HepG2 (cell line): ENCODE results near the gene SS18L1. TPM values are rescaled to one million over a fixed set of nuclear protein-coding genes. Genes with fewer than 3 reads are reported as not detected.

Experiments used
- ARNTL ChIP-seq: sonication (generic); formaldehyde crosslinking; IDR thresholded peaks from 2 replicates; pipeline ENCODE4 v1.4.0; 2020; ENCODE audit warnings: mild to moderate bottlenecking, missing genetic modification reagents
- CTCF ChIP-seq: sonication (generic); formaldehyde crosslinking; IDR thresholded peaks from 2 replicates; pipeline ENCODE4 v1.5.0; 2020; ENCODE audit warnings: mild to moderate bottlenecking, missing genetic modification reagents, moderate library complexity
- GATAD2A ChIP-seq: IDR thresholded peaks from 2 replicates; pipeline ENCODE4 v1.6.1; 2016
- KMT2A ChIP-seq: sonication (generic); formaldehyde crosslinking; IDR thresholded peaks from 2 replicates; pipeline ENCODE4 v1.4.0; 2020; ENCODE audit warnings: missing genetic modification reagents
- MIXL1 ChIP-seq: IDR thresholded peaks from 2 replicates; pipeline ENCODE4 v1.6.1; 2016
- NR2F2 ChIP-seq: IDR thresholded peaks from 2 replicates; pipeline ENCODE4 v1.6.1; 2012; ENCODE audit warnings: low read depth, inconsistent platforms, borderline replicate concordance
- POLR2A ChIP-seq, 2 experiments: IDR thresholded peaks; 2 replicates each; pipeline ENCODE4 v1.6.1; 2011; ENCODE audit warnings: low read depth in 2 of 2, low read length in 2 of 2, mild to moderate bottlenecking in 1 of 2, moderate library complexity in 1 of 2; ENCODE audit not compliant: insufficient read depth in 1 of 2
- WIZ ChIP-seq: sonication (generic); formaldehyde crosslinking; IDR thresholded peaks from 2 replicates; pipeline ENCODE4 v1.5.1; 2020; ENCODE audit warnings: mild to moderate bottlenecking, missing genetic modification reagents
- ZNF563 ChIP-seq: sonication (generic); formaldehyde crosslinking; IDR thresholded peaks from 2 replicates; pipeline ENCODE4 v1.8.0; 2022; ENCODE audit warnings: mild to moderate bottlenecking, moderate library complexity, missing genetic modification reagents
- ZNF710 ChIP-seq: sonication (generic); formaldehyde crosslinking; IDR thresholded peaks from 2 replicates; pipeline ENCODE4 v1.5.0; 2020; ENCODE audit warnings: mild to moderate bottlenecking, missing genetic modification reagents, borderline replicate concordance
- ZNF777 ChIP-seq: sonication (generic); formaldehyde crosslinking; IDR thresholded peaks from 2 replicates; pipeline ENCODE4 v1.4.0; 2020; ENCODE audit warnings: missing genetic modification reagents
- ZNF883 ChIP-seq: sonication (generic); formaldehyde crosslinking; IDR thresholded peaks from 2 replicates; pipeline ENCODE4 v1.5.1; 2020; ENCODE audit warnings: mild to moderate bottlenecking, missing genetic modification reagents; ENCODE audit errors: not compliant biosample characterization
- ZSCAN30 ChIP-seq: sonication (generic); formaldehyde crosslinking; IDR thresholded peaks from 2 replicates; pipeline ENCODE4 v1.5.0; 2020; ENCODE audit warnings: mild to moderate bottlenecking, missing genetic modification reagents
- polyA plus RNA-seq, 8 experiments: library from polyadenylated mRNA; depleted of rRNA in 3 of 8; stranded (reverse) in 7 of 8; unstranded in 1 of 8; fragments of >200 nt; fragmentation: Illumina TruSeq in 4 of 8; extraction: Trizol in 4 of 8; gene quantifications; 2 replicates each; pipeline versions ENCODE4 v1.2.1 to v1.2.3, GENCODE V29; 2011 to 2016; ENCODE audit warnings: low read depth in 4 of 8, missing spikeins in 1 of 8, mixed read lengths in 1 of 8; ENCODE audit not compliant: insufficient read depth in 1 of 8
- total RNA-seq, 5 experiments: library from RNA; depleted of rRNA; stranded (reverse); fragments of >200 nt; fragmentation: Illumina TruSeq; extraction: Trizol; gene quantifications; 2 replicates each; pipeline ENCODE4 v1.2.3, GENCODE V29; 2016; ENCODE audit warnings: low read depth in 1 of 5
- TF ChIP-seq, protein P1 (sequence below): fragments of 450-650 bp; IDR thresholded peaks from 2 replicates; pipeline ENCODE4 v1.6.1; 2017; ENCODE audit warnings: mild to moderate bottlenecking
- TF ChIP-seq, protein P2 (sequence below): fragments of 450-650 bp; IDR thresholded peaks from 2 replicates; pipeline ENCODE4 v1.6.1; 2016
- TF ChIP-seq, protein P3 (sequence below): sonication (generic); formaldehyde crosslinking; IDR thresholded peaks from 2 replicates; pipeline ENCODE4 v1.5.0; 2020; ENCODE audit warnings: mild to moderate bottlenecking, missing genetic modification reagents
- TF ChIP-seq, protein P4 (sequence below): IDR thresholded peaks from 2 replicates; pipeline ENCODE4 v1.6.1; 2016; ENCODE audit warnings: low read depth

Gene SS18L1
- total and polyA plus RNA-seq, 2 of the 13 experiments (the other 11 are each of a cell fraction or from before 2014, with no cell fraction given): 17.8 to 27.6 TPM

GRCh38 chr20:62136283-62137091 lies 7.1 kb upstream of the SS18L1 start (continued):
- TF ChIP-seq ZNF563 (no peak), ARNTL (CRISPR knock-in tag) (no peak), KMT2A (CRISPR knock-in tag) (peak; percentile 37; the same call in 1 of the 2 replicates), ZNF777 (CRISPR knock-in tag) (no peak; the same call in 1 of the 2 replicates), CTCF (CRISPR knock-in tag) (peak; percentile 88), NR2F2 (no peak), MIXL1 (CRISPR knock-in tag) (0 out of 2 replicates have a peak, but pooled peaks have one; percentile 46), ZNF883 (CRISPR knock-in tag) (no peak), GATAD2A (CRISPR knock-in tag) (peak; percentile 43; the same call in 1 of the 2 replicates), POLR2A (IDR thresholded peaks at IDR 0.05; ENCODE audit: insufficient read depth in 1 of 2, low read depth in 2 of 2, low read length in 2 of 2) (peak; percentile 11 to 30; a peak in 1 of 4 replicates), ZSCAN30 (CRISPR knock-in tag) (no peak), ZNF710 (CRISPR knock-in tag) (no peak), WIZ (CRISPR knock-in tag) (no peak)
- TF ChIP-seq, protein P1, sequence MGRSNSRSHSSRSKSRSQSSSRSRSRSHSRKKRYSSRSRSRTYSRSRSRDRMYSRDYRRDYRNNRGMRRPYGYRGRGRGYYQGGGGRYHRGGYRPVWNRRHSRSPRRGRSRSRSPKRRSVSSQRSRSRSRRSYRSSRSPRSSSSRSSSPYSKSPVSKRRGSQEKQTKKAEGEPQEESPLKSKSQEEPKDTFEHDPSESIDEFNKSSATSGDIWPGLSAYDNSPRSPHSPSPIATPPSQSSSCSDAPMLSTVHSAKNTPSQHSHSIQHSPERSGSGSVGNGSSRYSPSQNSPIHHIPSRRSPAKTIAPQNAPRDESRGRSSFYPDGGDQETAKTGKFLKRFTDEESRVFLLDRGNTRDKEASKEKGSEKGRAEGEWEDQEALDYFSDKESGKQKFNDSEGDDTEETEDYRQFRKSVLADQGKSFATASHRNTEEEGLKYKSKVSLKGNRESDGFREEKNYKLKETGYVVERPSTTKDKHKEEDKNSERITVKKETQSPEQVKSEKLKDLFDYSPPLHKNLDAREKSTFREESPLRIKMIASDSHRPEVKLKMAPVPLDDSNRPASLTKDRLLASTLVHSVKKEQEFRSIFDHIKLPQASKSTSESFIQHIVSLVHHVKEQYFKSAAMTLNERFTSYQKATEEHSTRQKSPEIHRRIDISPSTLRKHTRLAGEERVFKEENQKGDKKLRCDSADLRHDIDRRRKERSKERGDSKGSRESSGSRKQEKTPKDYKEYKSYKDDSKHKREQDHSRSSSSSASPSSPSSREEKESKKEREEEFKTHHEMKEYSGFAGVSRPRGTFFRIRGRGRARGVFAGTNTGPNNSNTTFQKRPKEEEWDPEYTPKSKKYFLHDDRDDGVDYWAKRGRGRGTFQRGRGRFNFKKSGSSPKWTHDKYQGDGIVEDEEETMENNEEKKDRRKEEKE: no peak
- TF ChIP-seq, protein P2, sequence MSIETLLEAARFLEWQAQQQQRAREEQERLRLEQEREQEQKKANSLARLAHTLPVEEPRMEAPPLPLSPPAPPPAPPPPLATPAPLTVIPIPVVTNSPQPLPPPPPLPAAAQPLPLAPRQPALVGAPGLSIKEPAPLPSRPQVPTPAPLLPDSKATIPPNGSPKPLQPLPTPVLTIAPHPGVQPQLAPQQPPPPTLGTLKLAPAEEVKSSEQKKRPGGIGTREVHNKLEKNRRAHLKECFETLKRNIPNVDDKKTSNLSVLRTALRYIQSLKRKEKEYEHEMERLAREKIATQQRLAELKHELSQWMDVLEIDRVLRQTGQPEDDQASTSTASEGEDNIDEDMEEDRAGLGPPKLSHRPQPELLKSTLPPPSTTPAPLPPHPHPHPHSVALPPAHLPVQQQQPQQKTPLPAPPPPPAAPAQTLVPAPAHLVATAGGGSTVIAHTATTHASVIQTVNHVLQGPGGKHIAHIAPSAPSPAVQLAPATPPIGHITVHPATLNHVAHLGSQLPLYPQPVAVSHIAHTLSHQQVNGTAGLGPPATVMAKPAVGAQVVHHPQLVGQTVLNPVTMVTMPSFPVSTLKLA: no peak
- TF ChIP-seq, protein P3, sequence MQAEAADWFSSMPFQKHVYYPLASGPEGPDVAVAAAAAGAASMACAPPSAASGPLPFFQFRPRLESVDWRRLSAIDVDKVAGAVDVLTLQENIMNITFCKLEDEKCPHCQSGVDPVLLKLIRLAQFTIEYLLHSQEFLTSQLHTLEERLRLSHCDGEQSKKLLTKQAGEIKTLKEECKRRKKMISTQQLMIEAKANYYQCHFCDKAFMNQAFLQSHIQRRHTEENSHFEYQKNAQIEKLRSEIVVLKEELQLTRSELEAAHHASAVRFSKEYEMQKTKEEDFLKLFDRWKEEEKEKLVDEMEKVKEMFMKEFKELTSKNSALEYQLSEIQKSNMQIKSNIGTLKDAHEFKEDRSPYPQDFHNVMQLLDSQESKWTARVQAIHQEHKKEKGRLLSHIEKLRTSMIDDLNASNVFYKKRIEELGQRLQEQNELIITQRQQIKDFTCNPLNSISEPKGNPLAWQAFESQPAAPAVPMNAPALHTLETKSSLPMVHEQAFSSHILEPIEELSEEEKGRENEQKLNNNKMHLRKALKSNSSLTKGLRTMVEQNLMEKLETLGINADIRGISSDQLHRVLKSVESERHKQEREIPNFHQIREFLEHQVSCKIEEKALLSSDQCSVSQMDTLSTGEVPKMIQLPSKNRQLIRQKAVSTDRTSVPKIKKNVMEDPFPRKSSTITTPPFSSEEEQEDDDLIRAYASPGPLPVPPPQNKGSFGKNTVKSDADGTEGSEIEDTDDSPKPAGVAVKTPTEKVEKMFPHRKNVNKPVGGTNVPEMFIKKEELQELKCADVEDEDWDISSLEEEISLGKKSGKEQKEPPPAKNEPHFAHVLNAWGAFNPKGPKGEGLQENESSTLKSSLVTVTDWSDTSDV (CRISPR knock-in tag): no peak
- TF ChIP-seq, protein P4, sequence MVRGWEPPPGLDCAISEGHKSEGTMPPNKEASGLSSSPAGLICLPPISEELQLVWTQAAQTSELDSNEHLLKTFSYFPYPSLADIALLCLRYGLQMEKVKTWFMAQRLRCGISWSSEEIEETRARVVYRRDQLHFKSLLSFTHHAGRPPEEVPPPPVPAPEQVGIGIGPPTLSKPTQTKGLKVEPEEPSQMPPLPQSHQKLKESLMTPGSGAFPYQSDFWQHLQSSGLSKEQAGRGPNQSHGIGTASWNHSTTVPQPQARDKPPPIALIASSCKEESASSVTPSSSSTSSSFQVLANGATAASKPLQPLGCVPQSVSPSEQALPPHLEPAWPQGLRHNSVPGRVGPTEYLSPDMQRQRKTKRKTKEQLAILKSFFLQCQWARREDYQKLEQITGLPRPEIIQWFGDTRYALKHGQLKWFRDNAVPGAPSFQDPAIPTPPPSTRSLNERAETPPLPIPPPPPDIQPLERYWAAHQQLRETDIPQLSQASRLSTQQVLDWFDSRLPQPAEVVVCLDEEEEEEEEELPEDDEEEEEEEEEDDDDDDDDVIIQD (CRISPR knock-in tag): no peak
